ENCODE data around the gene PARD3.

The PARD3 gene

DNA sequence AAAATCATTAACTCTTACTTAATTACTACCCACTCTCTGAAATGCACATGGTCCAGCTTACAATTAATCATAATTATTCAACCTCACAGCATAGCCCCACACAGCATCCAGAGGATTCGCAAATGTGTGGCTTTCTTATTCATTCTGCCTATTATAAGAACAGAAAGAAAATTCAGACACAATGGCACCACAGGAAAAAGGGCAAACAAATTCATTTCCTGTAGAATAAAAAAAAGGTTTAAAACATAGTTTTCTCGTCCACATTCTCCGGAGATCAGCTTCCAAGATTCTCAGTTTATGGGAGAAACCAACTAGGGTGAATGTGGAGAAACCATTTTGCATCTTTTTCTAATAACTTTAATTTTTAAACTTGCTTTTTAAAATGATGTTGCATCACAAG is 201.6 kb downstream of the PARD3 start:
- no peak for DNase-seq (ENCODE audit: low read depth)
- no peak overlapping the region for H3K4me3 ChIP-seq (ENCODE audit: low read depth, low read length)
- in situ Hi-C loops (cut with HindIII; ENCODE audit: low sequenced_read_pairs): no loop called here
- TF ChIP-seq, protein P1, sequence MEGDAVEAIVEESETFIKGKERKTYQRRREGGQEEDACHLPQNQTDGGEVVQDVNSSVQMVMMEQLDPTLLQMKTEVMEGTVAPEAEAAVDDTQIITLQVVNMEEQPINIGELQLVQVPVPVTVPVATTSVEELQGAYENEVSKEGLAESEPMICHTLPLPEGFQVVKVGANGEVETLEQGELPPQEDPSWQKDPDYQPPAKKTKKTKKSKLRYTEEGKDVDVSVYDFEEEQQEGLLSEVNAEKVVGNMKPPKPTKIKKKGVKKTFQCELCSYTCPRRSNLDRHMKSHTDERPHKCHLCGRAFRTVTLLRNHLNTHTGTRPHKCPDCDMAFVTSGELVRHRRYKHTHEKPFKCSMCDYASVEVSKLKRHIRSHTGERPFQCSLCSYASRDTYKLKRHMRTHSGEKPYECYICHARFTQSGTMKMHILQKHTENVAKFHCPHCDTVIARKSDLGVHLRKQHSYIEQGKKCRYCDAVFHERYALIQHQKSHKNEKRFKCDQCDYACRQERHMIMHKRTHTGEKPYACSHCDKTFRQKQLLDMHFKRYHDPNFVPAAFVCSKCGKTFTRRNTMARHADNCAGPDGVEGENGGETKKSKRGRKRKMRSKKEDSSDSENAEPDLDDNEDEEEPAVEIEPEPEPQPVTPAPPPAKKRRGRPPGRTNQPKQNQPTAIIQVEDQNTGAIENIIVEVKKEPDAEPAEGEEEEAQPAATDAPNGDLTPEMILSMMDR (IDR thresholded peaks at IDR 0.05; ENCODE audit: low read depth, low read length, missing control alignments): no peak

DNA sequence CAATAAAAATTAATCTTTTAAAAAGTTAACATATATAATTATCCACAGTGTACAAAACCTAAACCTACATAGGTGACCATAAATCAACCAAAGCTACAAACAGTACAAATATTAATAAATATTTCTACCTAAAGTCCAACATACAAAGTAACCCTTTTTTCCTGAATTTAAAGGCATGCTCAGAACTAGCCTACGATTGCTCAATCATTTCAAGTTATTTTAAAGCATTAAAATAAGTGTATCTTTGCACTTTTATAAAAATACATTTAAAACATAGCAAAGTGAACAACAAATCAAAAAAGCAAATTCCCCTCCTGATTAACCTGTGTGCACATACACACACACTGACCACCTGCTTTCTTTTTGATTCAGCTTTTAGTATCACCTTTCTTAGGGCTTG is 202.2 kb downstream of the PARD3 start:
- in situ Hi-C loops (cut with HindIII; ENCODE audit: low sequenced_read_pairs): no loop called here
- no peak for DNase-seq (ENCODE audit: low read depth)
- TF ChIP-seq, protein P1 (IDR thresholded peaks at IDR 0.05; ENCODE audit: low read depth, low read length, missing control alignments): no peak
- H3K4me3 ChIP-seq (ENCODE audit: low read depth, low read length): no peak overlapping the region

DNA sequence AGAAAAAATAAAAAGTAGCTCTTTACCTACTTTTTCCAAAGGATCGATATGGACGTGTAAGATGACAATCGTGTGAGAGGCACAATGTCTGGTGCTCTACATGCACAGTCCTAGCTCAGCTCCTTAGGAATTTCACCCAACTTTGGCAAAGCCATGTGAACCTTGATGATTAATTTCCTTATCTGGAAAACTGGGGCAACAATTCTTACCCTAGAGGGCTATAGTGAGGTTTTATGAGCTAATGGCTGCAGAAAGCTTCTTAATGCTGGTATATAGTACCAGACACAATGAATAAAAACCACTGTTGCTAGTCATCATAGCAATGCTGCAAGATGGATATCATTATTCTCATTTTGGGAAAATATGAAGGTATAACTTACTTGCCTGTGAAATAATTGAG is 202.7 kb downstream of the PARD3 start:
- in situ Hi-C loops (cut with HindIII; ENCODE audit: low sequenced_read_pairs): no loop called here
- H3K4me3 ChIP-seq (ENCODE audit: low read depth, low read length): no peak overlapping the region
- TF ChIP-seq, protein P1 (IDR thresholded peaks at IDR 0.05; ENCODE audit: low read depth, low read length, missing control alignments): no peak
- DNase-seq (ENCODE audit: low read depth): no peak

DNA sequence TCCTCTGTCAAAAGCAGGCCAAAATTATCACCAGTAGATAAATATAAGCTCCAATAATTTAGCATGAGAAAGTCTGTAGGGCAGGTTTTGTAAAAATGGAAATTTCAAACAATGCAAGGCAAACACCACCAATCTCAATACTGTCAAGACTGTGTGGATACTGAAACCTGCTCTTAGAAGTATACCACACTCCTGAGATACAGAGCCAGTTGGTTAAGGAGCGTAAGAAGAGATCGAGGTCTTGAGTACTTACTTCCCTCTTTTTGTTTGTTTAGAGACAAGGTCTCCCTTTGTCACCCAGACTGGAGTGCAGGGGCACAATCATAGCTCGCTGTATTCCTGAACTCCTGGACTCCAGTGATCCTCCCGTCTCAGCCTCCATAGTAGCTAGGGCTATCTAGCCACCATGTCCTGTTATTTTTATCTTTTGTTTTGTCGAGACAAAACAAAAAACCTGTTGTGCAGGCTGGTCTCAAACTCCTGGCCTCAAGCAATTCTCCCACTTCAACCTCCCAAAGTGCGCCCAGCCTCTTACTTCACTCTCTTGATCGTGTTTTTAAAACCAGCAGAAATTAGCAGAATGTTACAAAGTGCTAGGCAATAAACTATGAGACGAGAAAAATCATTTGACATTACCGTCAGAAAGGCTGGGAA is 205.7 kb downstream of the PARD3 start:
- DNase-seq (ENCODE audit: low read depth): no peak
- TF ChIP-seq, protein P1 (IDR thresholded peaks at IDR 0.05; ENCODE audit: low read depth, low read length, missing control alignments): no peak
- in situ Hi-C loops (cut with HindIII; ENCODE audit: low sequenced_read_pairs): no loop called here

DNA sequence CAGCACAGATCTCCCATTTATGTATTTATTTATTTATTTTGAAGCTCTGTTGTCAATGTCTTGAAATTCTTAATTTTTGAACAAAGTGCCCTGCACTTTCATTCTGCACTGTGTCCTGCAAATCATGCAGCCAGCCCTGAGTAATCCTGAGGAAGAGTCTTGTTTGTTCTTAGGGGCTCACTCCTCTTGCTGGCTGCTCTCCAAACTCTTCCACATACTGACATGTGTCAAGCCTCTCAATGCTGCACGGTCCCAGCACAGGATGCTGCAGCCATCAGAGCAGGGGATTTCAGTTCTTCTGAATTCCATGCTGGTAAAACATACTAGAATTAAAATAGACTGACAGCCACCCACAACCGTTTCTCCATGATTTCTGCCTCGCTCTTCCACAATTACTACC is 207.2 kb downstream of the PARD3 start:
- no peak for DNase-seq (ENCODE audit: low read depth)
- H3K4me3 ChIP-seq (ENCODE audit: low read depth, low read length): no peak overlapping the region
- in situ Hi-C loops (cut with HindIII; ENCODE audit: low sequenced_read_pairs): no loop called here
- TF ChIP-seq, protein P1 (IDR thresholded peaks at IDR 0.05; ENCODE audit: low read depth, low read length, missing control alignments): no peak

More for the DNA sequence above, 205.7 kb downstream of the PARD3 start:
- no peak overlapping the region for H3K4me3 ChIP-seq (ENCODE audit: low read depth, low read length)

DNA sequence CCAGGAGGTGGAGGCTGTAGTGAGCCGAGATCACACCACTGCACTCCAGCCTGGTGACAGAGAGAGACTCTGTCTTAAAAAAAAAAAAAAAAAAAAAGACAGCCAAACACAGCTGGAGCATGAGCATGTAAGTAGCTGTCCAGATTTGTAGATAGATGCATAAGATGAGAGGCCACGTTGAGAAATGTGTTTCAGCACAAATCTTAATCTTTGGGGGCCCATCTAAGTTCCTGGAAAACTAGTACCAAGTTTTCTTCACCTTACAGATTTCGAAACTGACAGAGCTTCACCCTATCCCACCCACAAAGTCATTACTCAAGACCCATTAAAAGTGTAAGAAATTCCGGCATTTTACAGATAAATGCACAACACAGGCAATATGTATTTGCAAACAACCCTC is 208.2 kb downstream of the PARD3 start:
- TF ChIP-seq, protein P1 (IDR thresholded peaks at IDR 0.05; ENCODE audit: low read depth, low read length, missing control alignments): no peak
- no peak overlapping the region for H3K4me3 ChIP-seq (ENCODE audit: low read depth, low read length)
- in situ Hi-C loops (cut with HindIII; ENCODE audit: low sequenced_read_pairs): no loop called here
- no peak for DNase-seq (ENCODE audit: low read depth)
